B cell (primary cell): ENCODE measurements around the gene PAFAH1B2. TPM values are rescaled to one million over a fixed set of nuclear protein-coding genes. Genes with fewer than 3 reads are reported as not detected.
"Not testable (repeated sequence)": the region's sequence is repeated elsewhere in the genome, so short reads cannot be mapped to it uniquely, and the experiment has no call there.

Source experiments
- ATAC-seq: fragments of 200-7000 bp; cut with Tn5 transposase; one replicate; pipeline ENCODE4 v1.10.0; 2021; ENCODE audit warnings: low read depth, mild to moderate bottlenecking, moderate number of reproducible peaks, moderate library complexity
- CTCF ChIA-PET: fragments of 350-600 bp; sonication (Branson Sonifier 250); formaldehyde crosslinking; loops from one replicate; lab custom pipeline; 2021; ENCODE audit warnings: antibody characterized with exemption, inconsistent platforms; lab: Charles Lee
- POLR2A ChIA-PET: fragments of 350-600 bp; sonication (Branson Sonifier 250); formaldehyde crosslinking; loops from one replicate; lab custom pipeline; 2021; ENCODE audit warnings: antibody characterized with exemption; lab: Charles Lee
- DNase-seq: peaks from one replicate; pipeline ENCODE4 v3.0.0; 2013
- H2AFZ ChIP-seq: 2 replicates; pipeline ENCODE4 v1.6.1; 2012; ENCODE audit warnings: mild to moderate bottlenecking, low read depth, low read length; ENCODE audit not compliant: insufficient read depth, poor library complexity, severe bottlenecking
- H3K27ac ChIP-seq, 2 donors: 1 replicate in 1 of 2; 2 replicates in 1 of 2; pipeline ENCODE4 v1.5.1; 2012 to 2013; ENCODE audit warnings: low read length in 2 of 2, mild to moderate bottlenecking in 2 of 2, moderate library complexity in 1 of 2
- H3K27me3 ChIP-seq, 4 experiments: fragments of 200-600 bp in 1 of 4; sonication (generic) in 1 of 4; replicated peaks in 1 of 4; 1 replicate in 2 of 4; 2 replicates in 2 of 4; pipeline versions ENCODE4 v1.6.1 to v1.7.0; 2013 to 2016; ENCODE audit warnings: low read length in 3 of 4, mild to moderate bottlenecking in 2 of 4, mixed read lengths in 1 of 4, moderate library complexity in 1 of 4; ENCODE audit not compliant: insufficient read depth in 4 of 4, control insufficient read depth in 3 of 4; ENCODE audit errors: control extremely low read depth in 1 of 4
- H3K36me3 ChIP-seq, 2 experiments: replicated peaks in 1 of 2; 1 replicate in 1 of 2; 2 replicates in 1 of 2; pipeline versions ENCODE4 v1.6.1 to v1.7.1; 2013; ENCODE audit warnings: low read length in 1 of 2; ENCODE audit not compliant: insufficient read depth in 2 of 2, control insufficient read depth in 1 of 2; ENCODE audit errors: control extremely low read depth in 1 of 2, extremely low read depth in 1 of 2
- H3K4me1 ChIP-seq, 2 donors: fragments of 200-600 bp in 1 of 2; sonication (generic) in 1 of 2; 1 replicate in 1 of 2; 2 replicates in 1 of 2; pipeline versions ENCODE4 v1.5.1 to v1.6.1; 2013 to 2017; ENCODE audit warnings: low read length in 2 of 2; ENCODE audit not compliant: control insufficient read depth in 2 of 2, insufficient read depth in 2 of 2
- H3K4me2 ChIP-seq: replicated peaks from 2 replicates; pipeline ENCODE3; 2012; ENCODE audit warnings: mild to moderate bottlenecking, low read depth, low read length; ENCODE audit not compliant: poor library complexity, severe bottlenecking
- H3K4me3 ChIP-seq, 5 experiments: fragments of 200-600 bp in 1 of 5; sonication (generic) in 1 of 5; 1 replicate in 3 of 5; 2 replicates in 2 of 5; pipeline versions ENCODE4 v1.5.1 to v1.7.0; 2011 to 2016; ENCODE audit warnings: low read length in 4 of 5, mild to moderate bottlenecking in 4 of 5, low read depth in 2 of 5, control low read depth in 1 of 5, moderate library complexity in 1 of 5; ENCODE audit not compliant: insufficient read depth in 1 of 5; ENCODE audit errors: control extremely low read depth in 1 of 5, extremely low read depth in 1 of 5
- H3K79me2 ChIP-seq: fragments of 200-600 bp; sonication (generic); one replicate; pipeline ENCODE4 v1.6.0; 2016; ENCODE audit warnings: low read length; ENCODE audit not compliant: control insufficient read depth, insufficient read depth
- H3K9ac ChIP-seq: fragments of 200-600 bp; sonication (generic); 2 replicates; pipeline ENCODE4 v1.6.1; 2017; ENCODE audit warnings: mild to moderate bottlenecking, low read length, moderate library complexity
- H3K9me3 ChIP-seq, 3 donors: one replicate each; pipeline versions ENCODE4 v1.6.1 to v1.7.1; 2013; ENCODE audit warnings: low read length in 2 of 3; ENCODE audit not compliant: control insufficient read depth in 2 of 3, insufficient read depth in 1 of 3; ENCODE audit errors: control extremely low read depth in 1 of 3
- H4K20me1 ChIP-seq: 2 replicates; pipeline ENCODE4 v1.6.0; 2012; ENCODE audit warnings: mild to moderate bottlenecking, low read length; ENCODE audit not compliant: insufficient read depth, control insufficient read depth, poor library complexity, severe bottlenecking
- H3K27ac Mint-ChIP-seq: one replicate; pipeline ENCODE4 v1.8.0; 2021; ENCODE audit warnings: mixed read lengths
- H3K27me3 Mint-ChIP-seq: one replicate; pipeline ENCODE4 v1.8.0; 2021; ENCODE audit warnings: mixed read lengths
- H3K4me1 Mint-ChIP-seq: one replicate; pipeline ENCODE4 v1.8.0; 2021; ENCODE audit warnings: mixed read lengths
- H3K4me3 Mint-ChIP-seq: one replicate; pipeline ENCODE4 v1.8.0; 2021; ENCODE audit warnings: mixed read lengths
- H3K9me3 Mint-ChIP-seq: one replicate; pipeline ENCODE4 v1.8.0; 2022; ENCODE audit warnings: mixed read lengths; ENCODE audit not compliant: insufficient read depth
- CTCF ChIP-seq: fragments of 200-600 bp; IDR thresholded peaks from one replicate; pipeline ENCODE4 v1.8.0; 2022; ENCODE audit warnings: antibody characterized with exemption, mild to moderate bottlenecking
- EZH2 ChIP-seq: IDR thresholded peaks from 2 replicates; pipeline ENCODE4 v1.6.1; 2012; ENCODE audit warnings: borderline replicate concordance, low read depth, mild to moderate bottlenecking, moderate library complexity, low read length; ENCODE audit not compliant: insufficient read depth, poor library complexity, severe bottlenecking
- WGBS: methylation state at CpG from one replicate; pipeline ENCODE4 v1.1.5; 2013; ENCODE audit warnings: missing lambda C conversion rate; ENCODE audit not compliant: insufficient coverage; 5-methylcytosine and 5-hydroxymethylcytosine counted together
- intact Hi-C: fragments of 100-400 bp; cut with micrococcal nuclease; formaldehyde crosslinking; loops from one replicate; pipeline ENCODE4 v1.10.0; 2022
- polyA plus RNA-seq: library from polyadenylated mRNA; depleted of rRNA; stranded (reverse); fragments of >200 nt; gene quantifications from 2 replicates; pipeline ENCODE4 v1.2.3, GENCODE V29; 2012
- total RNA-seq, 2 donors: library from RNA; stranded (reverse); fragments of 120-200 nt in 1 of 2; gene quantifications; 1 replicate in 1 of 2; 2 replicates in 1 of 2; pipeline versions ENCODE4 v1.2.3 to v1.2.4, GENCODE V29; 2013 to 2022

PAFAH1B2 gene
- total and polyA plus RNA-seq, 2 donors (not counting 1 experiment from before 2014, with no cell fraction given): 10.7 to 103 TPM

DNA sequence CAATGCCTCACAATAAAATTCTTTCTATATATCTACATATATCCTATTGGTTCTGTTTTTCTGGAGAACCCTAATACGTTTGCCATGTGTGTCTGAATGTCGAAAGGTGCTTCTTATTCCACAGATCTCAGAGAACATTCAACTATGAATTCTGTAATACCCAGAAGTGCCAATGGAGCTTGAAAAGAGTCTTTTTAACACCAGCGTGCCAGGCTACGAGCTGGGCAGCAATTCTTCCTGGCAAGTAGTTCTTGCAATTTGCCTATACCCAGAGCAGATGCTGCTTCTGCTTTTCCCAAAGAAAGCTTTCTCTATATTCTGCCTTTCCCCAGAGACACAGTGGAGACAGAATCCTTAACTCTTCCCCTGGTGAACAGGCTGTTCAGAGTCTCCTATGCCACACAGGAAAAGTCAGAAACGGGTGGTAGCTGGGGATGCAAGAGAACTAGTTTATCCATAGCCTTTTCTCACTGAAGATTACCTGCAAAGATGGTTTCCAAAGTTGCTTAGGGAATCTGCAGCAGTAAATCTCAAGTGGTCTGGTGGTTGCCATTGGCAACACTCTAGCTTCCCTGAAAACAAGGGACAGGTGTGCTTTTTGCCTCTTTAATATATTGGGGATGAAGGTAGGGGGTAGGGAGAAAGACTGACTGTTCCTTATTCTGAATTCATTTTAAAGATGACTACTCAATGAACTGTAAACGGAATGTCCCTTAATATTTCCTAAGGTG, 16.8 kb upstream of the PAFAH1B2 start:
- CTCF ChIA-PET: interaction anchor here (0.8 to 1.5 kb wide), 3 partner anchors 23 to 248 kb away, joined by 3 read pairs; no protein-coding TSS in a partner anchor
- Histone ChIP-seq H3K9me3 (no peaks in the 10 kb centered on the region), H3K4me2 (no peak overlapping the region), H3K4me3 (no peak overlapping the region), H3K79me2 (no peaks in the 10 kb centered on the region), H3K36me3 (no peaks in the 10 kb centered on the region), H3K9ac (no peak overlapping the region), H3K4me1 (no peaks in the 10 kb centered on the region), H4K20me1 (no peaks in the 10 kb centered on the region), H3K27me3 (no peaks in the 10 kb centered on the region), H2AFZ (no peak overlapping the region), H3K27ac (no peak overlapping the region)
- intact Hi-C loops: no loop called here
- Mint-ChIP-seq H3K27ac (no peak overlapping the region), H3K4me1 (peaks cover 8% of the 10 kb centered on the region), H3K4me3 (no peak overlapping the region), H3K9me3 (no peaks in the 10 kb centered on the region), H3K27me3 (no peaks in the 10 kb centered on the region)
- POLR2A ChIA-PET: interaction anchor here (0.7 kb wide), 1 partner anchor 19 kb away, joined by 7 read pairs; no protein-coding TSS in a partner anchor
- DNase-seq (no peak), ATAC-seq (no peak)
- TF ChIP-seq CTCF (no peak), EZH2 (no peak)
- WGBS: 93% methylated on average over 4 of the region's 6 CpGs

DNA sequence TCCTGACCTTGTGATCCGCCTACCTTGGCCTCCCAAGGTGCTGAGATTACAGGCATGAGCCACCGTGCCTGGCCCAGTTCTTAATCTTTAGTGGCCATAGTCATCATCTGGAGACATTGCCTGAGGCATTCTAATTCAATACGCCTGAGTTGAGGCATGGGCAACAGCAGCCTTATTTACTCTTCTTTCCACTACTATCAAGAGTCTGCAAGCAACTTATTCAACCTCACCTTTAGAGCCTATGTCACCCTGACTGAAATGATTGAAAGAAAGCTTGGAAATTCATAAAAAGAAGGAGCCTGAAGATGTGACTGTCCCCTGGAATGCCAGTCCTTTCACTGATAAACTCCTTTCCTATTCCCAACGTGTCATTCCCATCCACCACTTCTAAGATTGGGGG, 15.8 kb upstream of the PAFAH1B2 start:
- no peaks in the 10 kb centered on the region for H4K20me1 ChIP-seq
- DNase-seq (no peak), ATAC-seq (no peak)
- H2AFZ ChIP-seq: no peak overlapping the region
- H3K4me2 ChIP-seq: no peak overlapping the region
- TF ChIP-seq EZH2: no peak
- intact Hi-C loops: no loop called here
- no peaks in the 10 kb centered on the region for H3K27me3 ChIP-seq
- Mint-ChIP-seq H3K27ac (no peak overlapping the region), H3K4me3 (no peak overlapping the region), H3K4me1 (peaks cover 8% of the 10 kb centered on the region), H3K9me3 (no peaks in the 10 kb centered on the region), H3K27me3 (no peaks in the 10 kb centered on the region)
- no peak overlapping the region for H3K9ac ChIP-seq
- no peaks in the 10 kb centered on the region for H3K36me3 ChIP-seq
- CTCF ChIA-PET: interaction anchor here (0.5 to 1.5 kb wide), 3 partner anchors 12 to 249 kb away, joined by 3 to 5 read pairs (median 5); no protein-coding TSS in a partner anchor
- no peak overlapping the region for H3K27ac ChIP-seq
- WGBS: 97% methylated on average over 3 of the region's 4 CpGs
- H3K4me1 ChIP-seq: no peaks in the 10 kb centered on the region
- H3K4me3 ChIP-seq: no peak overlapping the region
- H3K79me2 ChIP-seq: no peaks in the 10 kb centered on the region
- POLR2A ChIA-PET: interaction anchor here (0.7 kb wide), 1 partner anchor 336 kb away, joined by 3 read pairs; no protein-coding TSS in a partner anchor
- H3K9me3 ChIP-seq: no peaks in the 10 kb centered on the region

GRCh38 chr11:117130396-117130795, 13.7 kb upstream of the PAFAH1B2 start:
- POLR2A ChIA-PET, DNase-seq: not testable (repeated sequence)

More at GRCh38 chr11:117130396-117130795, 13.7 kb upstream of the PAFAH1B2 start:
- H3K4me1 Mint-ChIP-seq, H2AFZ ChIP-seq, H3K9ac ChIP-seq, ATAC-seq, CTCF ChIA-PET, H3K4me1 ChIP-seq, H3K9me3 ChIP-seq, H3K27me3 Mint-ChIP-seq, H3K9me3 Mint-ChIP-seq, H3K27ac ChIP-seq, H3K4me2 ChIP-seq, H3K4me3 Mint-ChIP-seq, H3K79me2 ChIP-seq, H3K27ac Mint-ChIP-seq, H3K27me3 ChIP-seq, H4K20me1 ChIP-seq, H3K36me3 ChIP-seq, H3K4me3 ChIP-seq: not testable (repeated sequence)
- 100% methylated on average over 3 of the region's 7 CpGs for WGBS
- intact Hi-C loops: loop anchor here (5.0 kb wide), 1 partner anchor 77 kb away; no protein-coding TSS in a partner anchor
